Activated B cell treated with CpG ODN at 0.5 μM for 24 hours (primary cell): ENCODE measurements around the gene HNRNPA0. TPM values are rescaled to one million over a fixed set of nuclear protein-coding genes. Genes with fewer than 3 reads are reported as not detected.
A peak's percentile ranks its signal among the peaks of the same experiment; 100 is the strongest.

Experiments used
- ATAC-seq: fragments of 200-7000 bp; cut with Tn5 transposase; one replicate; pipeline ENCODE4 v1.10.0; 2021; ENCODE audit warnings: low read depth, mild to moderate bottlenecking, moderate library complexity
- CTCF ChIA-PET: fragments of 350-600 bp; sonication (Branson Sonifier 250); formaldehyde crosslinking; loops from one replicate; lab custom pipeline; 2021; ENCODE audit warnings: antibody characterized with exemption; lab: Charles Lee
- POLR2A ChIA-PET: fragments of 350-600 bp; sonication (Branson Sonifier 250); formaldehyde crosslinking; loops from one replicate; lab custom pipeline; 2021; ENCODE audit warnings: antibody characterized with exemption; lab: Charles Lee
- DNase-seq: peaks from one replicate; pipeline ENCODE4 v3.0.0; 2022
- H3K27ac Mint-ChIP-seq: one replicate; pipeline ENCODE4 v1.8.0; 2020; ENCODE audit warnings: mixed read lengths
- H3K27me3 Mint-ChIP-seq: one replicate; pipeline ENCODE4 v1.8.0; 2021; ENCODE audit warnings: mixed read lengths
- H3K36me3 Mint-ChIP-seq: one replicate; pipeline ENCODE4 v1.8.0; 2021; ENCODE audit warnings: low read depth, mixed read lengths
- H3K4me1 Mint-ChIP-seq: one replicate; pipeline ENCODE4 v1.8.0; 2021; ENCODE audit warnings: mixed read lengths
- H3K4me3 Mint-ChIP-seq: one replicate; pipeline ENCODE4 v1.8.0; 2020; ENCODE audit warnings: mild to moderate bottlenecking, mixed read lengths
- H3K9me3 Mint-ChIP-seq: one replicate; pipeline ENCODE4 v1.8.0; 2020; ENCODE audit warnings: mixed read lengths
- intact Hi-C: fragments of 100-400 bp; cut with micrococcal nuclease; formaldehyde crosslinking; loops from one replicate; pipeline ENCODE4 v1.15.1; 2024
- total RNA-seq: library from RNA; stranded (reverse); gene quantifications from 2 replicates; pipeline ENCODE4 v1.2.3, GENCODE V29; 2022
- TF ChIP-seq, protein P1 (sequence below): fragments of 200-600 bp; IDR thresholded peaks from one replicate; pipeline ENCODE4 v1.8.0; 2022; ENCODE audit warnings: antibody characterized with exemption, mild to moderate bottlenecking

The HNRNPA0 gene
- total RNA-seq, 1 donor from 2014 or later: 31.2 TPM

DNA sequence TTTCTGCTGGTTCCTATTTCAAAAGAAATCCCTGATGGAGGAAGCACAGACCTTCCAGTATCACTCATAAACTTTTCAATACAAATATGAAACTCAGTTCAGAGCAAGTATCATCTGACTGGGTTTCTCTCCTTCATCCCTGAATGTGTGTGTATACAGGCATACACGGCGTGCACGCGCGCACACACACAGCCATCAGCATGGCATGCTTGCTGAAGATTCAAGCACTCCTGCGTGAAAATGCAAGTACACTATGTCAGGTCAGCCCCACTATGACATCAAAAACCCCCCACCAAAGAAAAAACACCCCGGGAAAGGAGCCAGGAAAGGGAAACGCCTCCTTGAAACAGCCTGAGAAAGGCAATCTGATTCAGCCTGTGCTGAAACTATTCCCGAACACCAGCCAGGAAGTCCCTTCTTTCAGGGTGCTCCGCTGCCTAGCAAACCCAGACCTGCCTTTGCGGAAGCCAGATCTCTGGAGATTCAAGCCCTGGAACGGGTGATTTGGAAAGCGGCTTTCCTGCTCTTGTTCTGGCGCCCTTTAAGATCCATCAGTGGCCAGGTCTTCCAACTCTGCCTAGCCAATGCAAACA, 19.1 kb downstream of the HNRNPA0 start:
- TF ChIP-seq, protein P1, sequence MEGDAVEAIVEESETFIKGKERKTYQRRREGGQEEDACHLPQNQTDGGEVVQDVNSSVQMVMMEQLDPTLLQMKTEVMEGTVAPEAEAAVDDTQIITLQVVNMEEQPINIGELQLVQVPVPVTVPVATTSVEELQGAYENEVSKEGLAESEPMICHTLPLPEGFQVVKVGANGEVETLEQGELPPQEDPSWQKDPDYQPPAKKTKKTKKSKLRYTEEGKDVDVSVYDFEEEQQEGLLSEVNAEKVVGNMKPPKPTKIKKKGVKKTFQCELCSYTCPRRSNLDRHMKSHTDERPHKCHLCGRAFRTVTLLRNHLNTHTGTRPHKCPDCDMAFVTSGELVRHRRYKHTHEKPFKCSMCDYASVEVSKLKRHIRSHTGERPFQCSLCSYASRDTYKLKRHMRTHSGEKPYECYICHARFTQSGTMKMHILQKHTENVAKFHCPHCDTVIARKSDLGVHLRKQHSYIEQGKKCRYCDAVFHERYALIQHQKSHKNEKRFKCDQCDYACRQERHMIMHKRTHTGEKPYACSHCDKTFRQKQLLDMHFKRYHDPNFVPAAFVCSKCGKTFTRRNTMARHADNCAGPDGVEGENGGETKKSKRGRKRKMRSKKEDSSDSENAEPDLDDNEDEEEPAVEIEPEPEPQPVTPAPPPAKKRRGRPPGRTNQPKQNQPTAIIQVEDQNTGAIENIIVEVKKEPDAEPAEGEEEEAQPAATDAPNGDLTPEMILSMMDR: no peak
- Mint-ChIP-seq H3K4me1 (no peaks in the 10 kb centered on the region), H3K27me3 (peaks cover 2% of the 10 kb centered on the region), H3K27ac (no peak overlapping the region), H3K36me3 (no peaks in the 10 kb centered on the region), H3K4me3 (no peak overlapping the region), H3K9me3 (peaks cover 4% of the 10 kb centered on the region)
- DNase-seq: no peak
- ChIA-PET POLR2A (interaction anchor here (2.2 kb wide), 1 partner anchor 18 kb away, joined by 13 read pairs; the partner anchor contains the start of gene HNRNPA0), CTCF (interaction anchor here (1.0 to 1.9 kb wide), 3 partner anchors 17 to 75 kb away, joined by 3 to 13 read pairs (median 6); no protein-coding TSS in a partner anchor)
- peak; percentile 31 for ATAC-seq
- intact Hi-C loops: no loop called here

DNA sequence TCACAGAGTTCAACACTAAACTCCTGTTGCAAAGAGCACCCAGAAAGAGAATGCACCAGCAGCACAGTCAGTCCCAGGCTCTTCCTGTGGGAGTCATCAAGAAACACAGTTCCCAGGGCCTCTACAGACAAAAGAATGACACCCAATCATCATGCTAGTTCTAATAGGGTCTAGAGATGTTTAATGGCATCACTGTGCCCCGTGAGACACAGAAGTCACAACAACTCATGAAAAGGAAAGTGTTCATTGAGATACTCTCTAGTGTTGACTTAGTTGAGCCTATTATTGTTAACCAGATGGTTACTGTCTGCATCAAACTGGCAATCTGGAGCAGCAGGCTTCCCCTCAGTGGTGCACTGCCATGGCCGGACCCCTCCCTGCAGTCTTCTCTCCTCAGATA, 19.8 kb downstream of the HNRNPA0 start:
- Mint-ChIP-seq H3K4me1 (no peaks in the 10 kb centered on the region), H3K27ac (no peak overlapping the region), H3K36me3 (no peaks in the 10 kb centered on the region), H3K9me3 (peaks cover 4% of the 10 kb centered on the region), H3K27me3 (peaks cover 2% of the 10 kb centered on the region), H3K4me3 (no peak overlapping the region)
- DNase-seq: no peak
- no peak for ATAC-seq
- ChIA-PET POLR2A (no interaction called here), CTCF (interaction anchor here (1.1 to 1.6 kb wide), 2 partner anchors 17 kb away, joined by 4 to 6 read pairs; no protein-coding TSS in a partner anchor)
- TF ChIP-seq, protein P1: no peak
- intact Hi-C loops: no loop called here

DNA sequence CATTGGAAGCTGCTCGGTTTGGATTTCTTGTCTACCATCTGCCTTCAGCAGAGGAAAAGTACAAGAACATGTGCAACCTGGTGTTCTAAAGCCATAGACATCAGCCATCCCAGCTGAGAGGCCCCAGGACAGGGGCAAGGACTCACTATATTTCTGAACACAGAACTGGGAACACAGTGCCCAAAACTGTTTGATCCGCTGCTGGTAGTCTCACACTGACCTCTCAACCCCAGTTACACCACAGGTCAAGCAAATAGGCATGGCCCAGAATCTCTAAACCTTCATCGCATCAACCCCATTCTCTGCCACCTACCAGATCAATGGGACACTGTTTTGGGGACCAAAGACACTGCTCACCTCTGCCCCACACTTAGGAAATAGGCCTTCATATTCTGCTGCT, 20.2 kb downstream of the HNRNPA0 start:
- TF ChIP-seq, protein P1: no peak
- intact Hi-C loops: no loop called here
- no peak overlapping the region for H3K4me3 Mint-ChIP-seq
- H3K36me3 Mint-ChIP-seq: no peaks in the 10 kb centered on the region
- DNase-seq (no peak), ATAC-seq (no peak)
- H3K4me1 Mint-ChIP-seq: no peaks in the 10 kb centered on the region
- ChIA-PET CTCF (interaction anchor here (1.1 to 1.2 kb wide), 2 partner anchors 17 to 74 kb away, joined by 3 to 4 read pairs; no protein-coding TSS in a partner anchor), POLR2A (no interaction called here)
- H3K27ac Mint-ChIP-seq: no peak overlapping the region
- H3K9me3 Mint-ChIP-seq: peaks cover 4% of the 10 kb centered on the region
- H3K27me3 Mint-ChIP-seq: peaks cover 2% of the 10 kb centered on the region

DNA sequence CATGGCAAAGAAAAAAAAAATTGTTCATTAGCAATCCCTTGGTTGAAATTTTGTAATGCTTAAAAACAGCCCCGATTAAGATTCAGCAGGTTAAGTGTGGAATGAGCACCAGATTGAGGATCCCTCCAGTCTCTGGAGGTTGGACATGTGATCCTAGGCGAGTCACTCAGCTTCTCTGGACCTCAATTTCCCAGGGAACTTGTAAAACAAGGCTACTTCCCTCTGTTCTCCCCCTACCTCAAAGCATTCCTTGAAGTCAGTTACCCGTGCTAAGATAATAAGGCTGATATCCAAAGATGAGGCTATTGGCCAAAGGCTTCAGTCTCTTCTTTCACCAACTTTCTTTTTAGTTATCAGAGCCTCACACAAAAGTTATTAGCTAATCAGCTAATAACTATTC, 21.2 kb downstream of the HNRNPA0 start:
- no peak overlapping the region for H3K27ac Mint-ChIP-seq
- DNase-seq: no peak
- no peak for ATAC-seq
- intact Hi-C loops: no loop called here
- H3K36me3 Mint-ChIP-seq: no peaks in the 10 kb centered on the region
- no peak overlapping the region for H3K4me3 Mint-ChIP-seq
- peaks cover 2% of the 10 kb centered on the region for H3K27me3 Mint-ChIP-seq
- TF ChIP-seq, protein P1: no peak
- H3K4me1 Mint-ChIP-seq: no peaks in the 10 kb centered on the region
- ChIA-PET CTCF (interaction anchor here (1.1 to 1.7 kb wide), 3 partner anchors 8 to 73 kb away, joined by 3 to 5 read pairs (median 4); no protein-coding TSS in a partner anchor), POLR2A (no interaction called here)
- H3K9me3 Mint-ChIP-seq: peaks cover 3% of the 10 kb centered on the region

DNA sequence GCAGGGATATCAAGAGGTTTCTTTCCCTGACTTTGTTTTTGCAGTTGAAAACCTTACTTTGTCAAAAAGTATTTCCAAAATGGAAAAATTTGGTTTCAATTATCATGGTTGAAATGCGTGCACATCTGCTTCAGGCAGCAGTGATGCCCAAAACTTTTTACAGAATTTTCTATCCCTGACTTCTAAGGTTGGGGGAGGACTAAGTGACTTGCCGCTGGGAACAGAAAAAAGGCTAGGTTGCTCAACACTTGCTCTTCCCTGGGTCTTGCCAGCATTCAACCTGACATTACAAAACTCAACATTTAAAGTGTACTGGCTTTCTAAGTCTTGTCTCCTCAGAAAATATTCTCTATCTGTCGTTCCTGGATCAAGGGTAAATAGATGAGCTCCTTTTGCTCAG, 23.0 kb downstream of the HNRNPA0 start:
- ATAC-seq: no peak
- Mint-ChIP-seq H3K36me3 (no peaks in the 10 kb centered on the region), H3K9me3 (no peaks in the 10 kb centered on the region), H3K4me1 (no peaks in the 10 kb centered on the region), H3K27me3 (peaks cover 2% of the 10 kb centered on the region), H3K27ac (no peak overlapping the region), H3K4me3 (no peak overlapping the region)
- TF ChIP-seq, protein P1: no peak
- intact Hi-C loops: no loop called here
- CTCF ChIA-PET: interaction anchor here (1.4 to 1.7 kb wide), 2 partner anchors 10 to 12 kb away, joined by 3 to 5 read pairs; no protein-coding TSS in a partner anchor
- no peak for DNase-seq
- POLR2A ChIA-PET: interaction anchor here (1.0 kb wide), 1 partner anchor 10 kb away, joined by 3 read pairs; no protein-coding TSS in a partner anchor
